ENCODE results near the gene COLQ. TPM values are rescaled to one million over a fixed set of nuclear protein-coding genes. Genes with fewer than 3 reads are reported as not detected.

The COLQ gene
- total and polyA plus RNA-seq, 4 donors = 0.27 to 2.6 (median 0.67) TPM

DNA sequence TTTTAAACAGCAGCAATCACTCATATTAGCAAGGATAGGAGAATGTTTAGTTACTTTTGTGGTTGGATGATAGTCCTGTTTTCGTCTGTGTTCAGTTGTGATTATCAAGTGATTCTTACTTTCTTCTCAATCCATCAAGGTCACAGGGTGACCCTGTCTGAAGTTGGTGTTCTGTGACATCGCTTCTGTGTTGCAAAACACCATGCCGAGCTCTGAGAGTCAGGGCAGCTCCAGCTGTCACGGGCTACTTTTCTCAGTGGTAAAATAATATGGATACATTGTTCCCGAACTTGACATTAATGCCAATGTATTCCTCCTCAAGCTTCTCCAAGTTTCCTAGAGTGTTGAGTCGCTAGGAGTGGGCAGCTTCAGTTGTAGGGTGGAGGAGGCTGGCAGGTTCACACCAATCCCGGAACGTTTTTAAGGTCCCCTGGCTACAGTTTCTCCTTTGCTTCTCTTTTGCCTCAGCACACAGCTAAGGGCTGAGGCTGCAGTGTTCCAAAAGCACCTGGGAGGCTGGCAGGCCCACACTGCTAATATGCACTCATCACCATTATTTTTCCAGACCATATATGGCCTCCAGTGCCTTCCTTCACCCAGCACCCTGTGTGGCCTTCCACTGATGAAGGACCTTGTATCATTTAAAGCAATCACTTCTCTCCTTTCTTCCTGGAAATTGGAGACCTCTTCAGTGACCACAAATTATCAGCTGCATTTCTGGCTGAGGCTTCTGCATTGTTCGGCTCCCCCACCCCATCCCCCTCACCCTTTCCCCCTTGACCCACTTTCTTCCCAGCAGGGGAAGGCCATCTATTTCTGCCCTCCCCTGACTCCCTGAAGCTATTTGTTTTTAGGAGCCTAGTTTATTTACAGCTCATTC lies 25.8 kb downstream of the COLQ start:
- TF ChIP-seq HNF4G (IDR thresholded peaks at IDR 0.05) (no peak), FOXA2 (IDR thresholded peaks at IDR 0.05) (no peak), YY1 (IDR thresholded peaks at IDR 0.05) (no peak), GABPA (IDR thresholded peaks at IDR 0.05 in 1 of 2, conservative IDR thresholded peaks at IDR 0.05 in 1 of 2) (no peak), FOXA1 (IDR thresholded peaks at IDR 0.05) (no peak), TAF1 (conservative IDR thresholded peaks at IDR 0.05) (no peak), RXRA (IDR thresholded peaks at IDR 0.05) (no peak), HNF4A (conservative IDR thresholded peaks at IDR 0.05) (no peak), NR2F2 (IDR thresholded peaks at IDR 0.05) (no peak)
- TF ChIP-seq, protein P1, sequence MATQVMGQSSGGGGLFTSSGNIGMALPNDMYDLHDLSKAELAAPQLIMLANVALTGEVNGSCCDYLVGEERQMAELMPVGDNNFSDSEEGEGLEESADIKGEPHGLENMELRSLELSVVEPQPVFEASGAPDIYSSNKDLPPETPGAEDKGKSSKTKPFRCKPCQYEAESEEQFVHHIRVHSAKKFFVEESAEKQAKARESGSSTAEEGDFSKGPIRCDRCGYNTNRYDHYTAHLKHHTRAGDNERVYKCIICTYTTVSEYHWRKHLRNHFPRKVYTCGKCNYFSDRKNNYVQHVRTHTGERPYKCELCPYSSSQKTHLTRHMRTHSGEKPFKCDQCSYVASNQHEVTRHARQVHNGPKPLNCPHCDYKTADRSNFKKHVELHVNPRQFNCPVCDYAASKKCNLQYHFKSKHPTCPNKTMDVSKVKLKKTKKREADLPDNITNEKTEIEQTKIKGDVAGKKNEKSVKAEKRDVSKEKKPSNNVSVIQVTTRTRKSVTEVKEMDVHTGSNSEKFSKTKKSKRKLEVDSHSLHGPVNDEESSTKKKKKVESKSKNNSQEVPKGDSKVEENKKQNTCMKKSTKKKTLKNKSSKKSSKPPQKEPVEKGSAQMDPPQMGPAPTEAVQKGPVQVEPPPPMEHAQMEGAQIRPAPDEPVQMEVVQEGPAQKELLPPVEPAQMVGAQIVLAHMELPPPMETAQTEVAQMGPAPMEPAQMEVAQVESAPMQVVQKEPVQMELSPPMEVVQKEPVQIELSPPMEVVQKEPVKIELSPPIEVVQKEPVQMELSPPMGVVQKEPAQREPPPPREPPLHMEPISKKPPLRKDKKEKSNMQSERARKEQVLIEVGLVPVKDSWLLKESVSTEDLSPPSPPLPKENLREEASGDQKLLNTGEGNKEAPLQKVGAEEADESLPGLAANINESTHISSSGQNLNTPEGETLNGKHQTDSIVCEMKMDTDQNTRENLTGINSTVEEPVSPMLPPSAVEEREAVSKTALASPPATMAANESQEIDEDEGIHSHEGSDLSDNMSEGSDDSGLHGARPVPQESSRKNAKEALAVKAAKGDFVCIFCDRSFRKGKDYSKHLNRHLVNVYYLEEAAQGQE (IDR thresholded peaks at IDR 0.05) = no peak
- TF ChIP-seq, protein P2, sequence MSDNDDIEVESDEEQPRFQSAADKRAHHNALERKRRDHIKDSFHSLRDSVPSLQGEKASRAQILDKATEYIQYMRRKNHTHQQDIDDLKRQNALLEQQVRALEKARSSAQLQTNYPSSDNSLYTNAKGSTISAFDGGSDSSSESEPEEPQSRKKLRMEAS (IDR thresholded peaks at IDR 0.05) = no peak
- TF ChIP-seq, protein P3, sequence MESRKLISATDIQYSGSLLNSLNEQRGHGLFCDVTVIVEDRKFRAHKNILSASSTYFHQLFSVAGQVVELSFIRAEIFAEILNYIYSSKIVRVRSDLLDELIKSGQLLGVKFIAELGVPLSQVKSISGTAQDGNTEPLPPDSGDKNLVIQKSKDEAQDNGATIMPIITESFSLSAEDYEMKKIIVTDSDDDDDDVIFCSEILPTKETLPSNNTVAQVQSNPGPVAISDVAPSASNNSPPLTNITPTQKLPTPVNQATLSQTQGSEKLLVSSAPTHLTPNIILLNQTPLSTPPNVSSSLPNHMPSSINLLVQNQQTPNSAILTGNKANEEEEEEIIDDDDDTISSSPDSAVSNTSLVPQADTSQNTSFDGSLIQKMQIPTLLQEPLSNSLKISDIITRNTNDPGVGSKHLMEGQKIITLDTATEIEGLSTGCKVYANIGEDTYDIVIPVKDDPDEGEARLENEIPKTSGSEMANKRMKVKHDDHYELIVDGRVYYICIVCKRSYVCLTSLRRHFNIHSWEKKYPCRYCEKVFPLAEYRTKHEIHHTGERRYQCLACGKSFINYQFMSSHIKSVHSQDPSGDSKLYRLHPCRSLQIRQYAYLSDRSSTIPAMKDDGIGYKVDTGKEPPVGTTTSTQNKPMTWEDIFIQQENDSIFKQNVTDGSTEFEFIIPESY (IDR thresholded peaks at IDR 0.05) = no peak
- no peak for DNase-seq (ENCODE audit: low spot score)
- H3K27me3 ChIP-seq (ENCODE audit: control insufficient read depth in 4 of 4, insufficient read depth in 4 of 4, low read length in 3 of 4) = no peaks in the 10 kb centered on the region
- H3K4me1 ChIP-seq (ENCODE audit: control insufficient read depth in 4 of 4, insufficient read depth in 4 of 4, low read length in 3 of 4) = no peaks in the 10 kb centered on the region
- WGBS = 80% methylated on average over 9 of the region's 9 CpGs
- H3K9me3 ChIP-seq (ENCODE audit: control insufficient read depth in 4 of 4, low read length in 3 of 4) = no peaks in the 10 kb centered on the region
- no peak overlapping the region for H3K4me3 ChIP-seq (ENCODE audit: low read depth in 1 of 3, low read length in 3 of 3)
- no peak overlapping the region for H3K27ac ChIP-seq (ENCODE audit: low read depth in 1 of 2, low read length in 2 of 2)
- no peak overlapping the region for H3K9ac ChIP-seq (ENCODE audit: low read depth in 1 of 2, low read length in 2 of 2)
- H3K36me3 ChIP-seq (ENCODE audit: control insufficient read depth in 4 of 4, insufficient read depth in 3 of 4, low read depth in 1 of 4, low read length in 3 of 4) = no peaks in the 10 kb centered on the region

DNA sequence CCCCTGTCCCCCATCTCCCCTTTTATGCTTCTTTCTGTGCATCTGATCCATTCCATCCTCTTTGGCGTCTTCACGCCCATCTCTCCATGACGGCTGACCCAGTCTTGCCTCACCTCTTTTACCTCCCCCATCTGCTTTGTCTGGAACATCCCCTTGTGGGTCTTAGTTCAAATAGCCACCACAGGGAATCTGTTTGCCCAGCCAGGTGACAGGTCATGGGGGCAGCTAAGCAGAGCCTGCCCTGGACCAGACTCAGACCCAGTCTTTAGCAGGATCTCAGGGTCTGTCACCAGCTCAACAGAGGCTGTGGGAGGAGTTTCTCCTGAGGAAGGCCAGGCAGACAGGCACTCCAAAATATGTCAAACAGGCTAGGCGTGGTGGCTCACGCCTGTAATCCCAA lies 28.1 kb downstream of the COLQ start:
- Histone ChIP-seq H3K4me1 (ENCODE audit: control insufficient read depth in 4 of 4, insufficient read depth in 4 of 4, low read length in 3 of 4) (peaks cover 0 to 9% (median 3%) of the 10 kb centered on the region in 4 donors), H3K9me3 (ENCODE audit: control insufficient read depth in 4 of 4, low read length in 3 of 4) (no peaks in the 10 kb centered on the region), H3K9ac (ENCODE audit: low read depth in 1 of 2, low read length in 2 of 2) (no peak overlapping the region), H3K27me3 (ENCODE audit: control insufficient read depth in 4 of 4, insufficient read depth in 4 of 4, low read length in 3 of 4) (no peaks in the 10 kb centered on the region), H3K4me3 (ENCODE audit: low read depth in 1 of 3, low read length in 3 of 3) (no peak overlapping the region), H3K36me3 (ENCODE audit: control insufficient read depth in 4 of 4, insufficient read depth in 3 of 4, low read depth in 1 of 4, low read length in 3 of 4) (no peaks in the 10 kb centered on the region), H3K27ac (ENCODE audit: low read depth in 1 of 2, low read length in 2 of 2) (no peak overlapping the region)
- 97% methylated on average over 5 of the region's 5 CpGs for WGBS
- no peak for DNase-seq (ENCODE audit: low spot score)
- no peak for TF ChIP-seq NR2F2 (IDR thresholded peaks at IDR 0.05)
- TF ChIP-seq, protein P3 (IDR thresholded peaks at IDR 0.05) = no peak
- TF ChIP-seq, protein P2 (IDR thresholded peaks at IDR 0.05) = no peak
